Cardiac septum (tissue), 1 donor: Measurements from ENCODE around the gene ZNF253. TPM values are rescaled to one million over a fixed set of nuclear protein-coding genes. Genes with fewer than 3 reads are reported as not detected.
"Not testable (repeated sequence)": the region's sequence is repeated elsewhere in the genome, so short reads cannot be mapped to it uniquely, and the experiment has no call there.

ENCODE experiments used
- DNase-seq: peaks from one replicate; pipeline ENCODE4 v3.0.0-alpha.2; 2020; ENCODE audit warnings: low spot score
- intact Hi-C: fragments of 100-400 bp; cut with DNase I; formaldehyde crosslinking; loops from one replicate; pipeline ENCODE4 v1.14.0; 2022
- total RNA-seq: library from RNA; stranded (reverse); fragmentation: NEBNext Ultra II Directional; extraction: Animal tissue kit (Norgen Biotek cat#: 25700); gene quantifications from one replicate; pipeline ENCODE4 v1.2.1, GENCODE V29; 2021
- donor health status: DM: no; HTN: no; CAD: no.

ZNF253 gene
- total RNA-seq, 1 donor from 2014 or later: 8.9 TPM

DNA sequence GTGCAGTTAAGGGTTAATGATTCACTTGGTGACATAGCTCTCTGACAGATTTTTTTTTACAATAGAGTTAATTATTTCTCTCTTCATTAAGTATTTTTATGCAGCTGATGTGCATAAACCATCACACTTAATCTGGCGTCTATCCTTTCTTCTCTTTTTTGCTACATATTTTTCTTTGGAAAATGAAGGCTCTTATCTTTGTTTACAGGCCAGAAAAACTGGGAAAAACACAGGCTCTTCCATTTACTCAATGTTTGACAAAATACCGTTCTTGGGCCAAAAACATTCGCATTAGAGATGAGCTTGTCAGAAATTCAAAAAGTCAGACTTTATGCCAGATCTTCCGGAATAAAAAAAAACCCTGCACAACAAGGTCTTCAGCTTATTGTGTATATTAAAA lies 12.0 kb downstream of the ZNF253 start:
- DNase-seq: no peak
- intact Hi-C loops: no loop called here

DNA sequence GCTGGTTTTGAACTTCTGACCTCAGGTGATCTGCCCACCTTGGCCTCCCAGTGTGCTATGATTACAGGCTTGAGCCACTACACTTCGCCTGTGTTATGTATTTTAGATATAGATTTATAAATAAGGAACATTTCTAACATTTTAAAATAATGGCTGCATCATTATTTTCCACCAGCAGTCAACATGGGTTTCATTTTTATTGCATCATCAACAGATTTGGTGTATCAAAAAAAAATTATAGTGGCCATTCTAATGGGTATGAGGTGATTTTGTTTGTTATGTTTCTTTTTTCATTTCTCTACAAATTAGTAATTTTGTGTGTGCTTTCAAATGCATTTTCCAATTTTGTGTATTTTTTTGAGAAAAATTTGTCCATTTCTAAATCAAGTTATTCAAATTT lies 18.9 kb downstream of the ZNF253 start:
- DNase-seq: no peak
- intact Hi-C loops: no loop called here

DNA sequence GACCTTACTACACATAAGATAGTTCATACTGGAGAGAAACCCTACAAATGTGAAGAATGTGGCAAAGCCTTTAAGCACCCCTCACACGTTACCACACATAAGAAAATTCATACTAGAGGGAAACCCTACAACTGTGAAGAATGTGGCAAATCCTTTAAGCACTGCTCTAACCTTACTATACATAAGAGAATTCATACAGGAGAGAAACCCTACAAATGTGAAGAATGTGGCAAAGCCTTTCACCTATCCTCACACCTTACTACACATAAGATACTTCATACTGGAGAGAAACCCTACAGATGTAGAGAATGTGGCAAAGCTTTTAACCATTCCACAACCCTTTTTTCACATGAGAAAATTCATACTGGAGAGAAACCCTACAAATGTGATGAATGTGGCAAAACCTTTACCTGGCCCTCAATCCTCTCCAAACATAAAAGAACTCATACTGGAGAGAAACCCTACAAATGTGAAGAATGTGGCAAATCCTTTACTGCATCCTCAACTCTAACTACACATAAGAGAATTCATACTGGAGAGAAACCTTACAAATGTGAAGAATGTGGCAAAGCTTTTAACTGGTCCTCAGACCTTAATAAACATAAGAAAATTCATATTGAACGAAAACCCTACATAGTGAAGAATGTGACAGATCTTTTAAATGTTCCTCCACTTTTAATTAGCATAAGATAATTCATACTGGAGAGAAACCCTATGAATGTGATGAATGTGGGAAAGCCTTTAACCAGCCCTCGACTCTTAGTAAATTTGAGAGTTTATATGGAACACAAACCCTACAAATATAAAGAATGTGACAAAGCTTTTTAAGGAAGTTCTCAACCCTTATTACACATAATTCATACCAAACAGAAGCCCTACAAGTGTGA lies 26.6 kb downstream of the ZNF253 start:
- intact Hi-C loops, DNase-seq: not testable (repeated sequence)

DNA sequence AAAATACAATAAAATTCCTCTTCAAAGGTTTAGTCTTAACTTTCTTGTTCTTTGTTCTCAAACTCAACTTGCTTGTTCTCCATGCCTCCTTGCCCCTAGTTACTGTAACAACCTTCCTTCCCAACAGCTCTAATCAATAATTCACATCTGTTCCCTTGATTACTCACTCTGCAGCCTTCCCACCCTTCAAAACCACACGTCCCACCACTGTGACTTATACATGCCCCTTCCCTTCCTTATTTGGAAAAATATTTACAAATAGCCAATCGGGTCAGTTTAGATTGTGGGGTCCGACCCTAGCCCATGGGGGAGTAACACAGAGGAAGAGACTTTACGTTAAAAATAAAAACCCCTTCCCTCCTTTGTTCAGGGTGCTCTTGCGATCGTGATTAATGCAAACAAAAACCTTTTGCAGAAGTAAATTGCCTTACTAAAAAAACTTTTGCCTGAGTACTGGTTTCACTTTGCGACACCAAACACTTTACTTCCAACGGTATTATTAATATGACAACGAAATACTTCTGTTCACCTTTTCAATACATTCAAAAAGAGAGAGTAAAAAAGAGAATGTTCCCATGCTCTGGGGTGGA lies 34.6 kb downstream of the ZNF253 start:
- DNase-seq: no peak
- intact Hi-C loops: loop anchor here (2.0 to 10.0 kb wide), 2 partner anchors 33 to 235 kb away; partner anchors contain the start of genes ATP13A1 and ZNF101

DNA sequence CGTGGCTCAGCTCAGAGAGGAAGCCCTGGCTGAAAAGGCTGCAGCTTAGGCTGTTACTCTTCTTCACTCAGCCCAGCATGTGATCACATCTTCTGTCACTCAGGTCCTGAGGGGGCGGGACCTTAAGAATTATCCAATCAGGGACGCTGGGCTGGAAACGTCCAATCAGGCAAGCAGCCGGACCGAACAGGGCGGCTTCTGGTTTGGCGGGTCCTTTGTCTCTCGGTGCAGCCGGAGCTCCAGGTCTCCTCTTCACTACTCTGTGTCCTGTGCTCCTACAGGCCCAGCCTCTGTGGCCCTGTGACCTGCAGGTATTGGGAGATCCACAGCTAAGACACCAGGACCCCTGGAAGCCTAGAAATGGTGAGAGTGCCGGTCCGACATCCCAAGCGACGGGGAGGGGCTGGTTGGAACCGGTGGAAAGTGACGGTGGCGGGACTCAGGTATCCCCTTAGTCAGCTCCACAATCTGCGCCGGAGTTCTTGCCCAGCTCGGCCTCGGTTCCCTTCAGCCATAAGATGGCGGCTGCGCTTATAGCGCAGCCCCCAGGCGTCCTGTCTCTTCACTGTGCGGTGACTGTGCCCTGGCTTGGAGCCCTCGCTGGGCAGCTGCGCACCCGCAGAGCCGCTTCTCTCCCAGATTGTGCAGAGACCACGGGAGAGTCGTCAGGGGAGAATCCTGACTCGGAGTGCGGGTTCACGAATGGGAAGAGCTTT lies 35.2 kb downstream of the ZNF253 start, which contains the start of gene ZNF93:
Gene ZNF93, plus strand, starts transcription at position 218 of the 716 bp plus-strand sequence. Its CDS starts 143 bp downstream, at position 361.
- intact Hi-C loops: loop anchor here (2.0 to 10.0 kb wide), 2 partner anchors 34 to 236 kb away; partner anchors contain the start of genes ATP13A1 and ZNF101
- DNase-seq: peak; percentile 95

DNA sequence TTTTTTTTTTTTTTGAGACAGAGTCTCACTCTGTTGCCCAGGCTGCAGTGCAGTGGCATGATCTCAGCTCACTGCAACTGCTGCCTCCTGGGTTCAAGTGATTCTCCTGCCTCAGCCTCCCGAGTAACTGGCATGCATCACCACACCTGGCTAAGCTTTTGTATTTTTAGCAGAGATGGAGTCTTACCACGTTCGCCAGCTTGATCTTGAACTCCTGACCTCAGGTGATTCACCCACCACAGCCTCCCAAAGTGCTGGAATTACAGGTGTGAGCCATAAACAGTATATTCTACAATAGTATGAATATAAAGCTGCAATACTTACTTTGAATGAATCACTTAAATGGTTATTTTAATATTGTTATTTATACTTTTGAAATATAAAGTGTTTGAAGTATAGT lies 41.9 kb downstream of the ZNF253 start:
- intact Hi-C loops: loop anchor here (10.0 kb wide), 1 partner anchor 243 kb away; the partner anchor contains the start of genes ATP13A1 and ZNF101

DNA sequence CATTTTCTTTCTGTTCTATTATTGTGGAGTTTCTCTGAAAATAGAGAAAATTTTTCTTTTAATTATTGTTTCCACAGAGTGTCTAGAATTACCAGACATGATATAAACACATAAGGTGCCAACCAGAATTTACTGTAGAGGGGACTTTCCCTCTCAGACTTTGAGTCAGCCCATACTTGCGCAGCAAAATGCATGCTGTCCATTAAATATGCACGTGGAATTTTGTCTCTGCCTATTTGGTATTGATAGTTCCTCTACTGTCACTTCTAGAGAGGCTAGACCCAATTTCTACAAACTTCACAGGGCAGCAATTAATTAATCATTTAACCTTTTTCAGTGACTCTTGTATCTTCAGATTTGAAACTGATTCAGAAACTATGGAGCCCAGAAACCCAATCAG lies 44.0 kb downstream of the ZNF253 start:
- intact Hi-C loops: loop anchor here (10.0 kb wide), 1 partner anchor 245 kb away; the partner anchor contains the start of genes ATP13A1 and ZNF101
- DNase-seq: no peak

More for the DNA sequence above, 41.9 kb downstream of the ZNF253 start:
- DNase-seq: not testable (repeated sequence)

DNA sequence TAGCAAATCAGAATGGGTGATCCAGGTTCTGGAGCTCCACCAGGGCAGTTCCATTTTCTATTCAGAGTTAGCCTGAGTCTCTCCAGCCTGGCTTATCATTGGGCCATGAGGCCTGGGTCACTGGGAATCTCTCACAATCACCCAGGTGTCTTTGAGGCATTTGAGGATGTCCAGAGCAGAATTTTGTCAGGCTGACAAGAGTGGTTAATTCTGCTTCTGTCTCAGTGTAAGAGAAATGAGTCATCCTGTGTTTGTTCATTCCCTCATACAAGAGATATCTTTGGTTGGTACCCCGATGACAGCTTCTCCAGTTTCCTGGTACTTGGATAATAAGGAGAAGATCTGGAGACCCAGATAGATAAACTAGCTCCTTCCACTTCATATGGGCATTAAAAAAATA lies 45.5 kb downstream of the ZNF253 start:
- intact Hi-C loops: no loop called here
- no peak for DNase-seq

DNA sequence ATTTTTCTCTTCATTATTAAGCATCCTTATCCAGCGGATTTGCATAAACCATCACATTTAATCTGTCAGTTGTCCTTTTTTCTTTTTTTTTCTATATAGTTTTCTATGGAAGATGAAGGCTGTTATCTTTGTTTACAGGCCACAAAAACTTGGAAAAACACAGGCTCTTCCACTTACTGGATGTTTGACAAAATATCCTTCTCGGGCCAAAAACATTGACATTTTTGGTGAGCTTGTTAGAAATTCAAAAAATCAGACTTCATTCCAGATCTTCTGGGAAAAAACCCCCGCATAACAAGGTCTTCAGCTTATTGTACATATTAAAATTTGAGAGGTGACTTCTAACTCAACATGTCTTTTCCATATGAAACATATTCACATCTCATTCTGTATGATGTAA lies 48.9 kb downstream of the ZNF253 start:
- DNase-seq: no peak
- intact Hi-C loops: no loop called here

DNA sequence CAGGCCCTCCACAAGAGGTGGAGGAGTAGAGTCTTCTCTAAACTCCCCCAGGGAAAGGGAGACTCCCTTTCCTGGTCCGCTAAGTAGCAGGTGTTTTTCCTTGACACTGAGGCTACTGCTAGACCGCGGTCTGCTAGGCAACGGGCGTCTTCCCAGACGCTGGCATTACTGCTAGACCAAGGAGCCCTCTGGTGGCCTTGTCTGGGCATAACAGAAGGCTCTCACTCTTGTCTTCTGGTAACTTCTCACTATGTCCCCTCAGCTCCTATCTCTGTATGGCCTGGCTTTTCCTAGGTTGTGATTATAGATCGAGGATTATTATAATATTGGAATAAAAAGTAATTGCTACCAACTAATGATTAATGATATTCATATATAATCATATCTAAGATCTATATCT lies 64.7 kb downstream of the ZNF253 start:
- DNase-seq, intact Hi-C loops: not testable (repeated sequence)

DNA sequence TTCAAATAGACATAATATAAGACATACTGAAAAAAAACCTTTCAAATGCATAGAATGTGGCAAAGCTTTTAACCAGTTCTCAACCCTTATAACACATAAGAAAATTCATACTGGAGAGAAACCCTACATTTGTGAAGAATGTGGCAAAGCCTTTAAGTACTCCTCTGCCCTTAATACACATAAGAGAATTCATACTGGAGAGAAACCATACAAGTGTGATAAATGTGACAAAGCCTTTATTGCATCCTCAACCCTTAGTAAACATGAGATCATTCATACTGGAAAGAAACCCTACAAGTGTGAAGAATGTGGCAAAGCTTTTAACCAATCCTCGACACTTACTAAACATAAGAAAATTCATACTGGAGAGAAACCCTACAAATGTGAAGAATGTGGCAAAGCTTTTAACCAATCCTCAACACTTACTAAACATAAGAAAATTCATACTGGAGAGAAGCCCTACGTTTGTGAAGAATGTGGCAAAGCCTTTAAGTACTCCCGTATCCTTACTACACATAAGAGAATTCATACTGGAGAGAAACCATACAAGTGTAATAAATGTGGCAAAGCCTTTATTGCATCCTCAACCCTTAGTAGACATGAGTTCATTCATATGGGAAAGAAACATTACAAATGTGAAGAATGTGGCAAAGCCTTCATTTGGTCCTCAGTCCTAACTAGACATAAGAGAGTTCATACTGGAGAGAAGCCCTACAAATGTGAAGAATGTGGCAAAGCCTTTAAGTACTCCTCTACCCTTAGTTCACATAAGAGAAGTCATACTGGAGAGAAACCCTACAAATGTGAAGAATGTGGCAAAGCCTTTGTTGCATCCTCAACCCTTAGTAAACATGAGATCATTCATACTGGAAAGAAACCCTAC lies 68.0 kb downstream of the ZNF253 start:
- intact Hi-C loops: not testable (repeated sequence)

DNA sequence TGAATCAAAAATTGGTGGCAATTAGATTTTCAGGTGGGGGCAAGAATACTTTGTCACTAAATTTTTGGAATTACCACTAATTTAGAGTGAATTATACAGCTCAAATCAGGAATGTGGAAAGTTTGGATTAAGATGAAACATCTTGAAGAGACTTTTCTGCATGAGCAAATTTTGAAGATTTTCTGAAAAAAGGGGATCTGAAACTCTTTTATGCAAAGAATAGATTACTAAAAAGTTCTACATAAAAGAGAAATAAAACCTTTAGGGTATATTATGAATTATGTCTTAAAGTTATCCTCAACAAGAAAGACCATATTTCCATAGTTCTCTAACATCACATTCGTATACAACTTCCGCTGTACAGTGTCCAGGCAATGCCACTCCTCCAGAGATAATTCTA lies 71.7 kb downstream of the ZNF253 start:
- no peak for DNase-seq
- intact Hi-C loops: no loop called here

More for the DNA sequence above, 68.0 kb downstream of the ZNF253 start:
- not testable (repeated sequence) for DNase-seq

DNA sequence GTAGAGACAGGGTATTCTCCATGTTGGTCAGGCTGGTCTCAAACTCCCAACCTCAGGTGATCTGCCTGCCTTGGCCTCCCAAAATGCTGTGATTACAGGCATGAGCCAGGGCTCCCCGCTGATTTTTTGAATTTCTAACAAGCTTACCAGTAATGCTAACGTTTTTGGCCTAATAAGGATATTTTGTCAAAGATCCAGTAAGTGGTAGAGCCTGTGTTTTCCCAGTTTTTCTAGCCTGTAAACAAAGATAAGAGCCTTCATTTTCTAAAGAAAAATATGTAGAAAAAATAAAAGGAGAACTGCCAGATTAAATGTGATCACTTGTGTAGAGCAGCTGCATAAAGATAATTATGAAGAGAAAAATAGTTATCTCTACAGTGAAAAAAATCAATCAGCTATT lies 72.8 kb downstream of the ZNF253 start:
- no peak for DNase-seq
- intact Hi-C loops: no loop called here

DNA sequence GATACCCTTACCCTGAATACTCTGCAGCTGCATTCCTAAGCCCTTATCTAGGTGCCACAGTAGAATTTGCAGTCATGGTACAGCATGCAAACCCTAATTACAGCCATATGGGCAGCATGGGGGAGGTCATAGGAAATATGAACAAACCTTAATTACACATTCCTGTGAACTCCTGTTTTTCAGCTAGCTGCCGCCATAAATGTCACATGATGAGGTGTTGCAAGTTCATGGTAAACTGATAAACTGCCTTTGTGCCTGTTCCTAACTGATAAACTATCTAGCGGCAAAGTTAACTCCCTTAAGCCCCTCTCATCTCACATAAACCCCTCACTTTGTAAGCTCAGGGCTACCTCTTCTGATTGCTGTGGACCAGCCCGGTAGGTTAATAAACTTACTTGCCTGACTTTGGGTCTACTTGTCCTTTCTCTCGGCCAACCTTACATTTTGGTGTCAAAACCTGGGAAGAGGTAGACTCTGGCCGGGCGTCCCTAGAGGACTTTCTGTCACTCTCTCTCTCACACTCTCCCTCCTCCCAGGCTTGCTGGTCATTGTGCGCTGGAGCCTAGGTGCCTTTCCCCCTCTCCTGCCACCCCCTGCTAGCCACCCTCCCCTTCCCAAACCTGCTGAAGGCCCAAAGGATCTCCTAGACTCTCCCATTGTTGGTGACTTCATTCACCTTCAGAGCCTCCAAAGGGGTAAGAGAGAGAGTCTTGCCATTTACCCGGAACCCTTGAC lies 78.3 kb downstream of the ZNF253 start:
- intact Hi-C loops: no loop called here
- no peak for DNase-seq
